HCT116 (cell line): ENCODE data around the gene INHBA. TPM values are rescaled to one million over a fixed set of nuclear protein-coding genes. Genes with fewer than 3 reads are reported as not detected.

Experiments used
- ATAC-seq: fragments of 200-7000 bp; cut with Tn5 transposase; 2 replicates; pipeline ENCODE4 v1.9.1; 2020; ENCODE audit warnings: mild to moderate bottlenecking, moderate library complexity
- BruUV-seq: library from RNA; stranded (reverse); fragments of 400-500 nt; replicated peaks from 2 replicates; lab custom pipeline; 2021; lab: Mats Ljungman, UMichigan
- CTCF ChIA-PET: fragments of 300-600 bp; sonication (Branson Sonifier 250); formaldehyde crosslinking; loops from one replicate; lab custom pipeline; 2021; ENCODE audit warnings: antibody characterized with exemption; lab: Charles Lee
- POLR2A ChIA-PET: fragments of 300-600, 350-600 bp; sonication (Branson Sonifier 250); formaldehyde crosslinking; loops from one replicate; lab custom pipeline; 2021; ENCODE audit warnings: antibody characterized with exemption; lab: Charles Lee
- RAD21 ChIA-PET, 2 experiments: fragments of 300-600 bp; sonication (Branson Sonifier 250); formaldehyde crosslinking; loops; one replicate each; lab custom pipeline; 2023; ENCODE audit warnings: low total read pairs in 2 of 2; ENCODE audit not compliant: uncharacterized antibody in 2 of 2, unreplicated experiment in 2 of 2, low non-redundant PET in 1 of 2; lab: Charles Lee
- DNase-seq: peaks from one replicate; pipeline ENCODE4 v3.0.0-alpha.2; 2010; ENCODE audit warnings: low read depth, low spot score
- H2AFZ ChIP-seq: fragments of 200-600 bp; shearing (Covaris generic), sonication (generic); 2 replicates; pipeline ENCODE4 v1.6.1; 2017; ENCODE audit warnings: low read depth, mixed run types, mixed read lengths, antibody characterized with exemption, low read length; ENCODE audit not compliant: poor library complexity, severe bottlenecking
- H3K27ac ChIP-seq: 2 replicates; pipeline ENCODE4 v1.5.1; 2012; ENCODE audit warnings: low read depth, low read length
- H3K27me3 ChIP-seq: fragments of 200-600 bp; sonication (generic); 2 replicates; pipeline ENCODE4 v1.6.1; 2016; ENCODE audit warnings: mixed run types, low read length, mixed read lengths; ENCODE audit not compliant: insufficient read depth
- H3K36me3 ChIP-seq, 2 experiments: fragments of 200-500 bp in 1 of 2; fragments of 200-600 bp in 1 of 2; sonication (Bioruptor generic) in 1 of 2; sonication (generic) in 1 of 2; 2 replicates each; pipeline versions ENCODE4 v1.5.1 to v1.6.1; 2014 to 2016; ENCODE audit warnings: low read length in 2 of 2, inconsistent platforms in 1 of 2, mixed read lengths in 1 of 2, mixed run types in 1 of 2; ENCODE audit not compliant: insufficient read depth in 2 of 2, control insufficient read depth in 1 of 2
- H3K4me1 ChIP-seq, 2 experiments: fragments of 200-600 bp in 1 of 2; sonication (generic) in 1 of 2; 2 replicates each; pipeline versions ENCODE4 v1.5.1 to v1.6.1; 2012 to 2017; ENCODE audit warnings: low read length in 2 of 2, inconsistent platforms in 1 of 2, mild to moderate bottlenecking in 1 of 2, mixed read lengths in 1 of 2, mixed run types in 1 of 2, moderate library complexity in 1 of 2; ENCODE audit not compliant: insufficient read depth in 2 of 2, control insufficient read depth in 1 of 2
- H3K4me2 ChIP-seq: fragments of 200-600 bp; sonication (generic); 2 replicates; pipeline ENCODE4 v1.6.1; 2017; ENCODE audit warnings: mixed run types, low read length, mixed read lengths
- H3K4me3 ChIP-seq, 2 experiments: fragments of 200-600 bp in 1 of 2; sonication (generic) in 1 of 2; replicated peaks in 1 of 2; 2 replicates each; pipeline ENCODE4 v1.5.1; 2011 to 2016; ENCODE audit warnings: low read length in 2 of 2, control low read depth in 1 of 2, low read depth in 1 of 2, mild to moderate bottlenecking in 1 of 2, mixed read lengths in 1 of 2, mixed run types in 1 of 2
- H3K79me2 ChIP-seq: fragments of 200-600 bp; sonication (generic); 2 replicates; pipeline ENCODE4 v1.6.1; 2017; ENCODE audit warnings: mild to moderate bottlenecking, mixed run types, low read length, moderate library complexity, mixed read lengths; ENCODE audit not compliant: insufficient read depth
- H3K9ac ChIP-seq: fragments of 200-600 bp; sonication (generic); 2 replicates; pipeline ENCODE4 v1.6.1; 2016; ENCODE audit warnings: low read length, mixed read lengths
- H3K9me2 ChIP-seq: fragments of 200-600 bp; sonication (generic), shearing (Covaris generic); 2 replicates; pipeline ENCODE4 v1.6.1; 2017; ENCODE audit warnings: mixed run types, mild to moderate bottlenecking, moderate library complexity; ENCODE audit not compliant: insufficient read depth
- H3K9me3 ChIP-seq, 2 experiments: fragments of 200-500 bp in 1 of 2; fragments of 200-600 bp in 1 of 2; sonication (Bioruptor generic) in 1 of 2; sonication (generic) in 1 of 2; 2 replicates each; pipeline ENCODE4 v1.6.1; 2014 to 2017; ENCODE audit warnings: low read length in 2 of 2, mixed read lengths in 2 of 2, inconsistent platforms in 1 of 2, low read depth in 1 of 2, mild to moderate bottlenecking in 1 of 2, mixed run types in 1 of 2, moderate library complexity in 1 of 2; ENCODE audit not compliant: control insufficient read depth in 1 of 2, insufficient read depth in 1 of 2
- H4K20me1 ChIP-seq: fragments of 200-600 bp; sonication (generic), shearing (Covaris generic); 2 replicates; pipeline ENCODE4 v1.6.1; 2017; ENCODE audit warnings: mixed run types, mild to moderate bottlenecking, moderate library complexity; ENCODE audit not compliant: insufficient read depth
- CBX3 ChIP-seq: IDR thresholded peaks from 2 replicates; pipeline ENCODE4 v1.6.1; 2012; ENCODE audit warnings: low read depth
- CTCF ChIP-seq, 3 experiments: fragments of 200-600 bp in 1 of 3; sonication (generic) in 1 of 3; IDR thresholded peaks in 2 of 3; conservative IDR thresholded peaks in 1 of 3; 2 replicates each; pipeline ENCODE4 v1.5.1; 2012 to 2017; ENCODE audit warnings: low read depth in 2 of 3, low read length in 2 of 3, antibody characterized with exemption in 1 of 3, borderline replicate concordance in 1 of 3, control low read depth in 1 of 3, mild to moderate bottlenecking in 1 of 3, mixed read lengths in 1 of 3, mixed run types in 1 of 3, moderate library complexity in 1 of 3; ENCODE audit not compliant: insufficient read depth in 1 of 3
- EGR1 ChIP-seq: IDR thresholded peaks from 2 replicates; pipeline ENCODE4 v1.6.1; 2012; ENCODE audit warnings: low read depth
- ELF1 ChIP-seq: IDR thresholded peaks from 2 replicates; pipeline ENCODE4 v1.6.1; 2012; ENCODE audit warnings: low read depth, borderline replicate concordance
- EZH2phosphoT487 ChIP-seq: fragments of 200-600 bp; IDR thresholded peaks from 2 replicates; pipeline ENCODE4 v1.6.1; 2018; ENCODE audit warnings: antibody characterized with exemption, borderline replicate concordance
- FOSL1 ChIP-seq: IDR thresholded peaks from 2 replicates; pipeline ENCODE4 v1.6.1; 2012; ENCODE audit warnings: low read depth
- JUND ChIP-seq: IDR thresholded peaks from 2 replicates; pipeline ENCODE4 v1.6.1; 2012
- MAX ChIP-seq: IDR thresholded peaks from 2 replicates; pipeline ENCODE4 v1.6.1; 2012
- POLR2A ChIP-seq: IDR thresholded peaks from 2 replicates; pipeline ENCODE4 v1.7.0; 2011; ENCODE audit warnings: borderline replicate concordance; ENCODE audit not compliant: insufficient read depth, insufficient read length; ENCODE audit errors: extremely low read depth
- RAD21 ChIP-seq: IDR thresholded peaks from 2 replicates; pipeline ENCODE4 v1.6.1; 2012; ENCODE audit warnings: low read depth, mild to moderate bottlenecking
- REST ChIP-seq: IDR thresholded peaks from 2 replicates; pipeline ENCODE4 v1.6.1; 2012; ENCODE audit warnings: low read depth
- TCF7L2 ChIP-seq: IDR thresholded peaks from 2 replicates; pipeline ENCODE4 v1.7.0; 2011; ENCODE audit warnings: borderline replicate concordance, inconsistent platforms; ENCODE audit not compliant: insufficient read depth, insufficient read length; ENCODE audit errors: extremely low read depth
- YY1 ChIP-seq: IDR thresholded peaks from 2 replicates; pipeline ENCODE4 v1.6.1; 2011; ENCODE audit warnings: low read length, low read depth, moderate library complexity, mild to moderate bottlenecking; ENCODE audit not compliant: insufficient replicate concordance; ENCODE audit errors: extremely low read depth
- ZNF274 ChIP-seq: fragments of 200-500 bp; sonication (Bioruptor generic); IDR thresholded peaks from 2 replicates; pipeline ENCODE4 v1.6.1; 2014; ENCODE audit warnings: mild to moderate bottlenecking, low read depth, low read length, inconsistent platforms
- intact Hi-C: fragments of 100-400 bp; cut with micrococcal nuclease; formaldehyde crosslinking; loops from 2 replicates; pipeline ENCODE4 v1.10.0; 2022
- total RNA-seq: library from RNA; stranded (reverse); gene quantifications from one replicate; pipeline ENCODE4 v1.2.1, GENCODE V29; 2021; ENCODE audit not compliant: unreplicated experiment

INHBA gene
- total RNA-seq, 1 experiment from 2014 or later: 0.10 TPM

GRCh38 chr7:41729059-41729458, 26.2 kb upstream of the INHBA start:
- H3K4me3 ChIP-seq: no peak overlapping the region
- POLR2A ChIA-PET: no interaction called here
- H2AFZ ChIP-seq: no peak overlapping the region
- intact Hi-C loops: no loop called here
- no peak overlapping the region for H3K27ac ChIP-seq
- no peaks in the 10 kb centered on the region for H3K9me3 ChIP-seq
- TF ChIP-seq YY1 (no peak), EZH2phosphoT487 (no peak), TCF7L2 (no peak), JUND (no peak), FOSL1 (no peak), CTCF (IDR thresholded peaks at IDR 0.05 in 2 of 3, conservative IDR thresholded peaks at IDR 0.05 in 1 of 3; ENCODE audit: borderline replicate concordance in 1 of 3, insufficient read depth in 1 of 3, low read depth in 2 of 3, low read length in 2 of 3) (no peak), CBX3 (no peak), MAX (no peak), POLR2A (no peak), ELF1 (no peak), RAD21 (no peak), EGR1 (no peak), REST (no peak), ZNF274 (no peak)
- TF ChIP-seq, all 23 proteins: peak for 0
- Histone ChIP-seq H3K9ac (no peak overlapping the region), H3K27me3 (0 out of 2 replicates have a peak, but pooled peaks cover 4% of the 10 kb centered on the region), H3K9me2 (no peaks in the 10 kb centered on the region), H3K4me1 (no peaks in the 10 kb centered on the region), H3K79me2 (no peaks in the 10 kb centered on the region), H3K4me2 (no peak overlapping the region), H3K36me3 (no peaks in the 10 kb centered on the region), H4K20me1 (no peaks in the 10 kb centered on the region)
- ATAC-seq (no peak), DNase-seq (no peak)
- BruUV-seq: no TSS peak
- ChIA-PET RAD21 (no interaction called here), CTCF (no interaction called here)
